A673 (cell line): ENCODE measurements around the gene ADSL.

Experiments
- CTCF ChIP-seq: fragments of 300-800, 200-600 bp; sonication (generic); conservative IDR thresholded peaks from 2 replicates; pipeline ENCODE4 v1.5.1; 2017; ENCODE audit warnings: low read depth, mild to moderate bottlenecking, antibody characterized with exemption, low read length, moderate library complexity, mixed read lengths
- EZH2 ChIP-seq: fragments of 200-600 bp; sonication (generic); IDR thresholded peaks from 2 replicates; pipeline ENCODE4 v1.6.1; 2017; ENCODE audit warnings: borderline replicate concordance, low read depth, mild to moderate bottlenecking, mixed read lengths, antibody characterized with exemption, low read length; ENCODE audit not compliant: poor library complexity, severe bottlenecking

GRCh38 chr22:40366068-40366467 is 19.8 kb downstream of the ADSL start:
- no peak for TF ChIP-seq EZH2
- no peak for TF ChIP-seq CTCF
